Activated CD8-positive, alpha-beta memory T cell treated with anti-CD3 and anti-CD28 coated beads for 4 hours (primary cell): ENCODE results near the gene CDH26.

Experiments
- DNase-seq, 2 donors: peaks; one replicate each; pipeline ENCODE4 v3.0.0-alpha.2; 2020; ENCODE audit warnings: low read depth in 2 of 2

The CDH26 gene

GRCh38 chr20:60063048-60063451, 104.8 kb downstream of the CDH26 start:
- no peak for DNase-seq

- no peak for DNase-seq
Measured at GRCh38 chr20:60063739-60064380, 105.6 kb downstream of the CDH26 start.
